GM18502 (cell line): ENCODE results near the gene GTF2F2.

Experiments used
- ATAC-seq: cut with Tn5 transposase; IDR thresholded peaks from one replicate; pipeline ENCODE4 v1.9.1; 2021; ENCODE audit warnings: mild to moderate bottlenecking; ENCODE audit not compliant: unreplicated experiment, poor library complexity

Gene GTF2F2

GRCh38 chr13:45208132-45208531 lies 87.8 kb downstream of the GTF2F2 start:
- ATAC-seq = no peak

GRCh38 chr13:45209229-45209628 lies 88.9 kb downstream of the GTF2F2 start:
- ATAC-seq = no peak

- no peak for ATAC-seq
Measured at GRCh38 chr13:45215392-45216077, 95.2 kb downstream of the GTF2F2 start.

GRCh38 chr13:45216193-45216592 lies 95.9 kb downstream of the GTF2F2 start:
- ATAC-seq = no peak

- ATAC-seq = no peak
Measured at GRCh38 chr13:45218689-45219088, 98.4 kb downstream of the GTF2F2 start.

GRCh38 chr13:45219123-45219891 lies 99.0 kb downstream of the GTF2F2 start:
- ATAC-seq = no peak

GRCh38 chr13:45219938-45220375 lies 99.6 kb downstream of the GTF2F2 start:
- ATAC-seq = no peak

GRCh38 chr13:45220403-45220802 lies 100.1 kb downstream of the GTF2F2 start:
- no peak for ATAC-seq

- ATAC-seq = no peak
Measured at GRCh38 chr13:45222516-45222915, 102.2 kb downstream of the GTF2F2 start.

GRCh38 chr13:45222919-45223318 lies 102.6 kb downstream of the GTF2F2 start:
- ATAC-seq = no peak

GRCh38 chr13:45224176-45224575 lies 103.9 kb downstream of the GTF2F2 start:
- no peak for ATAC-seq

- ATAC-seq = no peak
Measured at GRCh38 chr13:45225370-45225769, 105.1 kb downstream of the GTF2F2 start.

- no peak for ATAC-seq
Measured at GRCh38 chr13:45226024-45226423, 105.7 kb downstream of the GTF2F2 start.

- no peak for ATAC-seq
Measured at GRCh38 chr13:45228002-45228401, 107.7 kb downstream of the GTF2F2 start.

GRCh38 chr13:45229172-45229571 lies 108.9 kb downstream of the GTF2F2 start:
- no peak for ATAC-seq

GRCh38 chr13:45231305-45231704 lies 111.0 kb downstream of the GTF2F2 start:
- no peak for ATAC-seq

GRCh38 chr13:45231722-45232121 lies 111.4 kb downstream of the GTF2F2 start:
- ATAC-seq = no peak

GRCh38 chr13:45232591-45232990 lies 112.3 kb downstream of the GTF2F2 start:
- ATAC-seq = no peak

GRCh38 chr13:45238945-45239795 lies 118.9 kb downstream of the GTF2F2 start:
- ATAC-seq = no peak

- ATAC-seq = no peak
Measured at GRCh38 chr13:45240143-45240542, 119.8 kb downstream of the GTF2F2 start.

GRCh38 chr13:45242070-45242469 lies 121.8 kb downstream of the GTF2F2 start:
- ATAC-seq = no peak
